ENCODE results near the gene ARID1A.

DNA sequence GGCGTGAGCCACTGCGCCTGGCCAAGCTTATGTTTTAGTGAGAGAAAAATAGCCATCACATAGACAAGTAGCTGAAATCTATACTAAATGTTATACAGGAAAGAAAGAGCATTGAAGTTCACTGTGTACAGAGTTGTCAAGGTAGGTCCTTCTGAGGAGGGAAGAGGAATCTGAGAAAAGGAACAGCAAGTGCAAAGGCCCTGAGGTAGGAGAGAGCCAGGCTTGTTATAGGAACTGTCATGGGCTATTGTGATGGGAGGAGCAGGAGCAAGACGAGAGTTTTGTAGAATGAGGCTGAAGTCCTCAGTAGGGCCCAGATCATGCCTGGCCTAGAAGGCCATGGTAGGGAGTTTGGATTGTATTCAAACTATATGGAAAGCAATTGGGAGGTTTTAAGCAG is 135.2 kb downstream of the ARID1A start:
- TF ChIP-seq, protein P1, sequence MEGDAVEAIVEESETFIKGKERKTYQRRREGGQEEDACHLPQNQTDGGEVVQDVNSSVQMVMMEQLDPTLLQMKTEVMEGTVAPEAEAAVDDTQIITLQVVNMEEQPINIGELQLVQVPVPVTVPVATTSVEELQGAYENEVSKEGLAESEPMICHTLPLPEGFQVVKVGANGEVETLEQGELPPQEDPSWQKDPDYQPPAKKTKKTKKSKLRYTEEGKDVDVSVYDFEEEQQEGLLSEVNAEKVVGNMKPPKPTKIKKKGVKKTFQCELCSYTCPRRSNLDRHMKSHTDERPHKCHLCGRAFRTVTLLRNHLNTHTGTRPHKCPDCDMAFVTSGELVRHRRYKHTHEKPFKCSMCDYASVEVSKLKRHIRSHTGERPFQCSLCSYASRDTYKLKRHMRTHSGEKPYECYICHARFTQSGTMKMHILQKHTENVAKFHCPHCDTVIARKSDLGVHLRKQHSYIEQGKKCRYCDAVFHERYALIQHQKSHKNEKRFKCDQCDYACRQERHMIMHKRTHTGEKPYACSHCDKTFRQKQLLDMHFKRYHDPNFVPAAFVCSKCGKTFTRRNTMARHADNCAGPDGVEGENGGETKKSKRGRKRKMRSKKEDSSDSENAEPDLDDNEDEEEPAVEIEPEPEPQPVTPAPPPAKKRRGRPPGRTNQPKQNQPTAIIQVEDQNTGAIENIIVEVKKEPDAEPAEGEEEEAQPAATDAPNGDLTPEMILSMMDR (IDR thresholded peaks at IDR 0.05; ENCODE audit: low read depth, low read length, missing input control): no peak
- TF ChIP-seq, protein P2, sequence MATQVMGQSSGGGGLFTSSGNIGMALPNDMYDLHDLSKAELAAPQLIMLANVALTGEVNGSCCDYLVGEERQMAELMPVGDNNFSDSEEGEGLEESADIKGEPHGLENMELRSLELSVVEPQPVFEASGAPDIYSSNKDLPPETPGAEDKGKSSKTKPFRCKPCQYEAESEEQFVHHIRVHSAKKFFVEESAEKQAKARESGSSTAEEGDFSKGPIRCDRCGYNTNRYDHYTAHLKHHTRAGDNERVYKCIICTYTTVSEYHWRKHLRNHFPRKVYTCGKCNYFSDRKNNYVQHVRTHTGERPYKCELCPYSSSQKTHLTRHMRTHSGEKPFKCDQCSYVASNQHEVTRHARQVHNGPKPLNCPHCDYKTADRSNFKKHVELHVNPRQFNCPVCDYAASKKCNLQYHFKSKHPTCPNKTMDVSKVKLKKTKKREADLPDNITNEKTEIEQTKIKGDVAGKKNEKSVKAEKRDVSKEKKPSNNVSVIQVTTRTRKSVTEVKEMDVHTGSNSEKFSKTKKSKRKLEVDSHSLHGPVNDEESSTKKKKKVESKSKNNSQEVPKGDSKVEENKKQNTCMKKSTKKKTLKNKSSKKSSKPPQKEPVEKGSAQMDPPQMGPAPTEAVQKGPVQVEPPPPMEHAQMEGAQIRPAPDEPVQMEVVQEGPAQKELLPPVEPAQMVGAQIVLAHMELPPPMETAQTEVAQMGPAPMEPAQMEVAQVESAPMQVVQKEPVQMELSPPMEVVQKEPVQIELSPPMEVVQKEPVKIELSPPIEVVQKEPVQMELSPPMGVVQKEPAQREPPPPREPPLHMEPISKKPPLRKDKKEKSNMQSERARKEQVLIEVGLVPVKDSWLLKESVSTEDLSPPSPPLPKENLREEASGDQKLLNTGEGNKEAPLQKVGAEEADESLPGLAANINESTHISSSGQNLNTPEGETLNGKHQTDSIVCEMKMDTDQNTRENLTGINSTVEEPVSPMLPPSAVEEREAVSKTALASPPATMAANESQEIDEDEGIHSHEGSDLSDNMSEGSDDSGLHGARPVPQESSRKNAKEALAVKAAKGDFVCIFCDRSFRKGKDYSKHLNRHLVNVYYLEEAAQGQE (IDR thresholded peaks at IDR 0.05): no peak
- TF ChIP-seq, protein P3, sequence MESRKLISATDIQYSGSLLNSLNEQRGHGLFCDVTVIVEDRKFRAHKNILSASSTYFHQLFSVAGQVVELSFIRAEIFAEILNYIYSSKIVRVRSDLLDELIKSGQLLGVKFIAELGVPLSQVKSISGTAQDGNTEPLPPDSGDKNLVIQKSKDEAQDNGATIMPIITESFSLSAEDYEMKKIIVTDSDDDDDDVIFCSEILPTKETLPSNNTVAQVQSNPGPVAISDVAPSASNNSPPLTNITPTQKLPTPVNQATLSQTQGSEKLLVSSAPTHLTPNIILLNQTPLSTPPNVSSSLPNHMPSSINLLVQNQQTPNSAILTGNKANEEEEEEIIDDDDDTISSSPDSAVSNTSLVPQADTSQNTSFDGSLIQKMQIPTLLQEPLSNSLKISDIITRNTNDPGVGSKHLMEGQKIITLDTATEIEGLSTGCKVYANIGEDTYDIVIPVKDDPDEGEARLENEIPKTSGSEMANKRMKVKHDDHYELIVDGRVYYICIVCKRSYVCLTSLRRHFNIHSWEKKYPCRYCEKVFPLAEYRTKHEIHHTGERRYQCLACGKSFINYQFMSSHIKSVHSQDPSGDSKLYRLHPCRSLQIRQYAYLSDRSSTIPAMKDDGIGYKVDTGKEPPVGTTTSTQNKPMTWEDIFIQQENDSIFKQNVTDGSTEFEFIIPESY (IDR thresholded peaks at IDR 0.05): no peak
- TF ChIP-seq RAD21 (IDR thresholded peaks at IDR 0.05): no peak
- TF ChIP-seq GABPA (IDR thresholded peaks at IDR 0.05 in 1 of 2, conservative IDR thresholded peaks at IDR 0.05 in 1 of 2): no peak
- no peak for TF ChIP-seq TAF1 (conservative IDR thresholded peaks at IDR 0.05)
- TF ChIP-seq YY1 (IDR thresholded peaks at IDR 0.05): no peak
- TF ChIP-seq, protein P4, sequence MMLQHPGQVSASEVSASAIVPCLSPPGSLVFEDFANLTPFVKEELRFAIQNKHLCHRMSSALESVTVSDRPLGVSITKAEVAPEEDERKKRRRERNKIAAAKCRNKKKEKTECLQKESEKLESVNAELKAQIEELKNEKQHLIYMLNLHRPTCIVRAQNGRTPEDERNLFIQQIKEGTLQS (IDR thresholded peaks at IDR 0.05): no peak
- TF ChIP-seq, protein P5, sequence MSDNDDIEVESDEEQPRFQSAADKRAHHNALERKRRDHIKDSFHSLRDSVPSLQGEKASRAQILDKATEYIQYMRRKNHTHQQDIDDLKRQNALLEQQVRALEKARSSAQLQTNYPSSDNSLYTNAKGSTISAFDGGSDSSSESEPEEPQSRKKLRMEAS (IDR thresholded peaks at IDR 0.05): no peak
- no peak for TF ChIP-seq SP1 (IDR thresholded peaks at IDR 0.05)
- no peak for TF ChIP-seq RXRA (IDR thresholded peaks at IDR 0.05)
- no peak for TF ChIP-seq JUND (IDR thresholded peaks at IDR 0.05)
- TF ChIP-seq NR2F2 (IDR thresholded peaks at IDR 0.05): no peak
- TF ChIP-seq HNF4G (IDR thresholded peaks at IDR 0.05): no peak
